K562 (cell line): Measurements from ENCODE around the gene CIAO3. TPM values are rescaled to one million over a fixed set of nuclear protein-coding genes. Genes with fewer than 3 reads are reported as not detected.

Source experiments
- ELK3 ChIP-seq: fragments of 450-650 bp; formaldehyde crosslinking; IDR thresholded peaks from 2 replicates; pipeline ENCODE4 v1.4.0; 2020; ENCODE audit warnings: mild to moderate bottlenecking
- FIP1L1 ChIP-seq: fragments of 200-400 bp; formaldehyde crosslinking; IDR thresholded peaks from 2 replicates; pipeline ENCODE4 v1.6.1; 2018; ENCODE audit warnings: mild to moderate bottlenecking, low read depth, low read length; ENCODE audit not compliant: poor library complexity, severe bottlenecking
- FOXA1 ChIP-seq: fragments of 450-650 bp; IDR thresholded peaks from 2 replicates; pipeline ENCODE4 v1.6.1; 2016; ENCODE audit warnings: mild to moderate bottlenecking, borderline replicate concordance
- FOXJ3 ChIP-seq: sonication (generic); formaldehyde crosslinking; IDR thresholded peaks from 2 replicates; pipeline ENCODE4 v1.4.0; 2020; ENCODE audit warnings: mild to moderate bottlenecking, missing genetic modification reagents
- HMGN3 ChIP-seq: IDR thresholded peaks from 2 replicates; pipeline ENCODE4 v1.6.1; 2011; ENCODE audit warnings: borderline replicate concordance, low read depth, mild to moderate bottlenecking, mixed read lengths, low read length; ENCODE audit not compliant: insufficient read length; ENCODE audit errors: extremely low read depth
- POLR3G ChIP-seq: IDR thresholded peaks from 2 replicates; pipeline ENCODE4 v1.6.1; 2011; ENCODE audit not compliant: insufficient read length, insufficient replicate concordance; ENCODE audit errors: extremely low read depth
- SRSF7 ChIP-seq: fragments of 200-400 bp; formaldehyde crosslinking; optimal IDR thresholded peaks from 2 replicates; pipeline ENCODE3; 2017; ENCODE audit warnings: mild to moderate bottlenecking, low read depth, low read length
- TFAP4 ChIP-seq: sonication (generic); formaldehyde crosslinking; IDR thresholded peaks from 2 replicates; pipeline ENCODE4 v1.8.0; 2022; ENCODE audit warnings: missing genetic modification reagents, mild to moderate bottlenecking, moderate library complexity, borderline replicate concordance
- polyA plus RNA-seq, 8 experiments: library from polyadenylated mRNA; depleted of rRNA in 4 of 8; stranded (reverse) in 5 of 8; unstranded in 3 of 8; fragments of >200 nt; fragmentation: Nextera tagmentation in 2 of 8; fragmentation: Illumina TruSeq in 1 of 8; extraction: Ambion mirVana in 2 of 8; extraction: Trizol in 1 of 8; gene quantifications; 2 replicates each; pipeline versions ENCODE4 v1.2.1 to v1.2.3, GENCODE V29; 2011 to 2014; ENCODE audit warnings: inconsistent platforms in 1 of 8, missing spikeins in 1 of 8
- total RNA-seq, 7 experiments: library from RNA; depleted of rRNA in 6 of 7; stranded (reverse); fragments of >200 nt in 6 of 7; fragmentation: Illumina TruSeq in 2 of 7; extraction: Trizol in 2 of 7; gene quantifications; 2 replicates each; pipeline versions ENCODE4 v1.2.1 to v1.2.3, GENCODE V29; 2011 to 2021; ENCODE audit warnings: low replicate concordance in 1 of 7

The CIAO3 gene
- total and polyA plus RNA-seq, 9 of the 15 experiments (the other 6 are each of a cell fraction or from before 2014, with no cell fraction given): 2.2 to 35.6 (median 18.7) TPM

- TF ChIP-seq FOXJ3 (CRISPR knock-in tag) (no peak), HMGN3 (peak; percentile 1), POLR3G (no peak), FIP1L1 (peak; percentile 43), FOXA1 (no peak), ELK3 (no peak), TFAP4 (no peak; the same call in 1 of the 2 replicates), SRSF7 (no peak)
Measured at GRCh38 chr16:721765-722540, 18.8 kb downstream of the CIAO3 start (continued).
